Endometrial microvascular endothelial cells (primary cell): ENCODE results near the gene TMEM26. TPM values are rescaled to one million over a fixed set of nuclear protein-coding genes. Genes with fewer than 3 reads are reported as not detected.

Experiments used
- in situ Hi-C: cut with HindIII; loops from 2 replicates; pipeline ENCODE4 v1.10.0; 2017; ENCODE audit warnings: low sequenced_read_pairs, low pct_unique_long_range_greater_than_20kb; ENCODE audit errors: inconsistent ontology term
- total RNA-seq: library from RNA; depleted of rRNA; stranded (reverse); fragments of >200 nt; gene quantifications from one replicate; pipeline ENCODE4 v1.2.3, GENCODE V29; 2015; ENCODE audit errors: inconsistent ontology term

TMEM26 gene
- total RNA-seq, 1 donor from 2014 or later: not detected

DNA sequence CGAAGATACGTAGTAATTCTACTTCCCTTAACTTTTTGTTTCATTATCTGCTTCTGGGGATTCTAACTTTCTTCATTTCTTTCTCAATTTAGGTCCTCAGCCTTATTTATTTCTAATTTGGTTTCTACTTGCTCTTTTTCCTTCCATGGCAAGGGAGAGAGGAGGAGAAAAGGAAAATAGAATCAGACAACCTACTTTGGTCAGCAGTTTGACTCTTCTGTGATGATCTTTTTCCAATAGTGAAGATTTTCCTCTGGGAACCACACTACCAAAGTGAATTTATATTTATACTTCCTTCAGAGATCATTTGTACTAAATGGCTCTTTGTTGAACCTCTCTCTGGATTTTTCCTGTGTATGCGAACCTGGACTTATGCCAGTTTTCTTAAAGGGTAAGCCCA is 90.2 kb downstream of the TMEM26 start:
- in situ Hi-C loops: no loop called here

DNA sequence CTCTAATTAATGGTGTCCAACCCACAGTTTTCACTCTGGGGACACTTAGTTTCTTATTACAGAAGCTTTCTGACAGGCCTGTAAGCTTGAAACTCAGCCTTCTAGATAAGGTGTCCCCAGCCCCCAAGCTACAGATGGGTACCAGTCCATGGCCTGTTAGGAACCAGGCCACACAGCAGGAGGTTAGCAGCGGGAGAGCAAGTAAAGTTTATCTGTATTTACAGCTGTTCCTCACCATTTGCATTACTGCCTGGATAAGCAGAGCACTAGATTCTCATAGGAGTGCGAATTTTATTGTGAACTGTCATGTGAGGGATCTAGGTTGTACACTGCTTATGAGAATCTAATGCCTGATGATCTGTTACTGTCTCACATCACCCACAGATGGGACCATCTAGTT is 93.7 kb downstream of the TMEM26 start:
- in situ Hi-C loops: no loop called here

DNA sequence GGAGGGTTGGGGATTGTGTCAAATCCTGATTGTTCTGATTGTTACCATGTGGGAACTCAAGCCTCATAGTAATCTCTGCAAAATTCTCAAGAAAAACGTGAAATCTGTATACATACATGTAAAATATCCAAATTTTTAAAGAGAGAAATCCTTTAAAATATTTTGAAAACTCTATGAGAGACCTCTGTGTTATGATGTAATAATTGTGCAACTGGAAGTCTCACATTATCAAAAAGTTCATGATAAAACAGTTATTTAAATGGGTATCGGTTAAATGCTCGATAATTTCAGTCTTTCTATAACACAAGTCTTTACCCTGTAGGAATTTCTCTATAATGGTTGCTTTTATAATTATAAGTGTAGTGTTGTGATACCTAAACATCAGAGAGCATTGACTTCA is 95.5 kb downstream of the TMEM26 start:
- in situ Hi-C loops: no loop called here

Other genes starting within 250 kb of the TMEM26 start
- 0.28 TPM for gene CABCOCO1, start 209.5 kb upstream of the TMEM26 start, total RNA-seq